Effector memory CD8-positive, alpha-beta T cell (primary cell): ENCODE data around the gene UNC5A.

Experiments
- ATAC-seq: fragments of 150-1000 bp; cut with Tn5 transposase; replicated peaks from 2 replicates; pipeline ENCODE4 v1.10.0; 2021; ENCODE audit warnings: mild to moderate bottlenecking, moderate library complexity
- DNase-seq, 3 experiments: peaks; one replicate each; pipeline ENCODE4 v3.0.0; 2021
- H3K27ac Mint-ChIP-seq, 2 donors: one replicate each; pipeline ENCODE4 v1.8.0; 2022; ENCODE audit warnings: mild to moderate bottlenecking in 2 of 2, mixed read lengths in 2 of 2, moderate library complexity in 2 of 2
- H3K27me3 Mint-ChIP-seq, 2 donors: one replicate each; pipeline ENCODE4 v1.8.0; 2022; ENCODE audit warnings: mixed read lengths in 2 of 2
- H3K36me3 Mint-ChIP-seq: one replicate; pipeline ENCODE4 v1.8.0; 2022; ENCODE audit warnings: mild to moderate bottlenecking, moderate library complexity, mixed read lengths; ENCODE audit not compliant: insufficient read depth
- H3K4me1 Mint-ChIP-seq, 2 donors: one replicate each; pipeline ENCODE4 v1.8.0; 2022; ENCODE audit warnings: low read depth in 2 of 2, mixed read lengths in 2 of 2
- H3K4me3 Mint-ChIP-seq, 2 donors: one replicate each; pipeline ENCODE4 v1.8.0; 2022; ENCODE audit warnings: mild to moderate bottlenecking in 2 of 2, mixed read lengths in 2 of 2, moderate library complexity in 2 of 2
- H3K9me3 Mint-ChIP-seq, 2 donors: one replicate each; pipeline ENCODE4 v1.8.0; 2022; ENCODE audit warnings: mixed read lengths in 2 of 2

The UNC5A gene

DNA sequence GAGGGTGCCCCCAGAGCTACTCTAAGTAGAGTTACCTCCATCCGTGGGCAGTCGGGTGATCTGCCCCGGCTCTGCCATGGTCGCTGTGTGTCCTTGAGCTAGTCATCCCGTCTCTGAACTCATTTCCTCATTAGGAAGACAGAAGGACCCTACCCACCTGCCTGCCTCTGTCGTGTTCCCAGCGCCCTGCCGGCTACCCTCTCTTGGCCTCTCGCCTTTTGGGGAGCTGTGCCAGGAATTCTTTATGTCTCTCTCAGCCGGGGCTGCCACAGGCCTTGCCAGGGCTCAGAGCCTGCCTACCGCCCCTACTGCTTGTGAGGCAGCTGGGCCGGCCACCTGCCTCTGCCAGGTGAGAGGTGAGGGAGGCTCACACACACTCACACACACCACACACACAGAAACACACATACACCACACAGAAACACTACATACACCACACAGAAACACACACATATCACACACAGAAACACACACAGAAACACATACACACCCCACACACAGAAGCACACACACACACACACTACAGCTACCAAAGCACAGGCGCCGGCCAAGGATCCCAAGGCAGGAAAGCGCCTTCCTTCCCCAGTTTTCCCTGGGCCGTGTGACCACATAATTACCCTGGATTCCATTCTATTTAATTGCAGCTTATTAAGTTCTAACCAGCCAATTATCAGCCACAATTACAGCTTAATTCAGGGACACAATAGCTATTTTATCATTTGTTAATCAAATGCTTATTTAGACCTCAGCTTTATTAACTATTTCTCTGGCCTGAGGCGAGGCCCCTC is 41.7 kb downstream of the UNC5A start:
- ATAC-seq (no peak), DNase-seq (no peak)
- no peak overlapping the region for H3K27ac Mint-ChIP-seq
- H3K36me3 Mint-ChIP-seq = no peaks in the 10 kb centered on the region
- H3K4me3 Mint-ChIP-seq = no peak overlapping the region
- no peaks in the 10 kb centered on the region for H3K9me3 Mint-ChIP-seq
- H3K4me1 Mint-ChIP-seq = peaks cover 2 to 3% of the 10 kb centered on the region in 2 donors
- peaks cover 53 to 92% of the 10 kb centered on the region in 2 donors for H3K27me3 Mint-ChIP-seq

GRCh38 chr5:176853151-176853778 is 42.9 kb downstream of the UNC5A start:
- H3K27me3 Mint-ChIP-seq = peaks cover 53 to 93% of the 10 kb centered on the region in 2 donors
- H3K4me3 Mint-ChIP-seq = no peak overlapping the region
- peaks cover 2 to 3% of the 10 kb centered on the region in 2 donors for H3K4me1 Mint-ChIP-seq
- no peaks in the 10 kb centered on the region for H3K9me3 Mint-ChIP-seq
- DNase-seq (no peak), ATAC-seq (no peak)
- no peaks in the 10 kb centered on the region for H3K36me3 Mint-ChIP-seq
- H3K27ac Mint-ChIP-seq = no peak overlapping the region

- no peak for ATAC-seq
- no peak overlapping the region for H3K4me3 Mint-ChIP-seq
Measured at GRCh38 chr5:176854164-176854563, 43.8 kb downstream of the UNC5A start.

GRCh38 chr5:176855598-176855997 is 45.2 kb downstream of the UNC5A start:
- Mint-ChIP-seq H3K9me3 (no peaks in the 10 kb centered on the region), H3K27me3 (peaks cover 56 to 81% of the 10 kb centered on the region in 2 donors), H3K4me1 (peaks cover 2 to 5% of the 10 kb centered on the region in 2 donors), H3K36me3 (no peaks in the 10 kb centered on the region), H3K4me3 (no peak overlapping the region), H3K27ac (no peak overlapping the region)
- ATAC-seq = no peak
- DNase-seq = no peak

More at GRCh38 chr5:176854164-176854563, 43.8 kb downstream of the UNC5A start:
- no peak for DNase-seq
- Mint-ChIP-seq H3K27ac (no peak overlapping the region), H3K4me1 (peaks cover 2 to 5% of the 10 kb centered on the region in 2 donors), H3K9me3 (no peaks in the 10 kb centered on the region), H3K36me3 (no peaks in the 10 kb centered on the region), H3K27me3 (peaks cover 57 to 87% of the 10 kb centered on the region in 2 donors)

DNA sequence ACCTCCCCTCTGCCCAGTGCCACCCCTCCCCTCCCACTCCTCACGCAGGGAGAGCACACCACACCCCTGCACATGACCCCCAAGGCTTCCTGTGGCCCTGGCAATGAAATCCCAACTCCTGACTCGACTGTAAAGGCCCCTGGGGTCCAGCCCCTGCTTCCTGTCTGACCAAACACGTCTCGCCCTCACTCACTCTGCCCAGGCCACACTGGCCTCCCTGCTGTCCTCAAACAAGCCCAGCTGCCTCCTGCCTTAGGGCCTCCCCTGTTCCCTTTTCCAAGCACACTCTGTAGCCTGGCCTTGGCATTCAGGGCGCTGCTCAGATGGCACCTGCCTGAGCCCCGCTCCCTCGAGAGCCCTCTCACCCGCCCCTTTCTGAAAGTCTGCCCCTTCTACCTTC is 46.4 kb downstream of the UNC5A start:
- peaks cover 51 to 81% of the 10 kb centered on the region in 2 donors for H3K27me3 Mint-ChIP-seq
- no peaks in the 10 kb centered on the region for H3K9me3 Mint-ChIP-seq
- no peak overlapping the region for H3K4me3 Mint-ChIP-seq
- H3K27ac Mint-ChIP-seq = no peak overlapping the region
- ATAC-seq = no peak
- H3K4me1 Mint-ChIP-seq = peaks cover 2 to 5% of the 10 kb centered on the region in 2 donors
- no peaks in the 10 kb centered on the region for H3K36me3 Mint-ChIP-seq
- DNase-seq = no peak

- Mint-ChIP-seq H3K27me3 (peaks cover 47 to 79% of the 10 kb centered on the region in 2 donors), H3K27ac (no peak overlapping the region), H3K4me3 (no peak overlapping the region)
Measured at GRCh38 chr5:176857216-176857893, 47.0 kb downstream of the UNC5A start.

GRCh38 chr5:176857894-176858273 is 47.5 kb downstream of the UNC5A start:
- H3K36me3 Mint-ChIP-seq = no peaks in the 10 kb centered on the region
- no peak overlapping the region for H3K4me3 Mint-ChIP-seq
- DNase-seq (no peak), ATAC-seq (no peak)
- no peaks in the 10 kb centered on the region for H3K9me3 Mint-ChIP-seq
- H3K4me1 Mint-ChIP-seq = peaks cover 2 to 5% of the 10 kb centered on the region in 2 donors
- H3K27ac Mint-ChIP-seq = no peak overlapping the region
- H3K27me3 Mint-ChIP-seq = peaks cover 47 to 79% of the 10 kb centered on the region in 2 donors

More at GRCh38 chr5:176857216-176857893, 47.0 kb downstream of the UNC5A start:
- H3K4me1 Mint-ChIP-seq = peaks cover 2 to 5% of the 10 kb centered on the region in 2 donors
- H3K9me3 Mint-ChIP-seq = no peaks in the 10 kb centered on the region
- DNase-seq = no peak
- no peaks in the 10 kb centered on the region for H3K36me3 Mint-ChIP-seq
- no peak for ATAC-seq

DNA sequence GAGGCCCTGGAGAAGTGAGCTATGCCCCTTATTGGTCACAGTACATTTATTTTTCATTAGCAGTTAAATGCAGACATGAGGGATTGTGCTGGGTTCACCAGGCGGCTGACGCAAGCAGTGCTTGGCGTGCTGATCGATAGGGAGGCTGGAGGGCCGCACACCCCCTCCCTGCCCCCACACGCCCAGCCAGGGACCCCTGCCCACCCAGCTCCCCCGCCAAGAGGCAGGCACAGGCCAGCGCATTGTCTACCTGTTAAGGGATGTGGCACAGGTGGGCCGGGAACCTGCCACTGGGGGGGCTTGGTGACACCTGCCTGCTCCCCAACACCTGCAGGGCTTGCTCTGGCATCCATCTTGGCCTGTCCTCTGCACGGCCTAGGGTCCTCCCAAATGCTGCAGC is 49.6 kb downstream of the UNC5A start:
- Mint-ChIP-seq H3K4me1 (peaks cover 3 to 5% of the 10 kb centered on the region in 2 donors), H3K36me3 (no peaks in the 10 kb centered on the region), H3K9me3 (no peaks in the 10 kb centered on the region), H3K27ac (no peak overlapping the region), H3K27me3 (peaks cover 49 to 79% of the 10 kb centered on the region in 2 donors), H3K4me3 (no peak overlapping the region)
- ATAC-seq = no peak
- no peak for DNase-seq

DNA sequence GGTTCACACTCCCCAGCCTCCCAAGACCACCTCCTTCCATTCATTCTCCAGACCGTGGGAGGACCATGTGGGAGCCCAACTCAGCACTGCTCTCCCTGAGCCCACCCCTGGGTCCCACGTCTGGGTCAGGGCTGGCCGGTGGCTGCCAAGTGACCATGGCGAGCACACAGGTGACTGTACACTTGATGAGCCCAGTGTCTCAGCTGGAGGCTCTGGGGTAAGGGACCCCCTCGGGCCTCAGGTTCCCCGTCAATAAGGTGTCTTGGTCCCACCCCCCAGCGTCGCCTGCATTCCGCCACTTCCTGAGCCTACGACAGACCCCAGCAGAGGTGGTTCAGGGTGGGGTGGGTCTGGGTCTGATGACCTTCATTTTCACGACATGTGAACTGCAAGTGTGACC is 50.0 kb downstream of the UNC5A start:
- Mint-ChIP-seq H3K27ac (no peak overlapping the region), H3K27me3 (peaks cover 54 to 79% of the 10 kb centered on the region in 2 donors), H3K9me3 (no peaks in the 10 kb centered on the region), H3K36me3 (no peaks in the 10 kb centered on the region), H3K4me3 (no peak overlapping the region), H3K4me1 (peaks cover 1 to 5% of the 10 kb centered on the region in 2 donors)
- ATAC-seq (no peak), DNase-seq (no peak)

- H3K9me3 Mint-ChIP-seq = no peaks in the 10 kb centered on the region
- H3K4me1 Mint-ChIP-seq = peaks cover 1 to 5% of the 10 kb centered on the region in 2 donors
- ATAC-seq (no peak), DNase-seq (no peak)
- H3K4me3 Mint-ChIP-seq = no peak overlapping the region
- peaks cover 61 to 84% of the 10 kb centered on the region in 2 donors for H3K27me3 Mint-ChIP-seq
- no peak overlapping the region for H3K27ac Mint-ChIP-seq
- H3K36me3 Mint-ChIP-seq = no peaks in the 10 kb centered on the region
Measured at GRCh38 chr5:176861276-176861675, 50.9 kb downstream of the UNC5A start.

DNA sequence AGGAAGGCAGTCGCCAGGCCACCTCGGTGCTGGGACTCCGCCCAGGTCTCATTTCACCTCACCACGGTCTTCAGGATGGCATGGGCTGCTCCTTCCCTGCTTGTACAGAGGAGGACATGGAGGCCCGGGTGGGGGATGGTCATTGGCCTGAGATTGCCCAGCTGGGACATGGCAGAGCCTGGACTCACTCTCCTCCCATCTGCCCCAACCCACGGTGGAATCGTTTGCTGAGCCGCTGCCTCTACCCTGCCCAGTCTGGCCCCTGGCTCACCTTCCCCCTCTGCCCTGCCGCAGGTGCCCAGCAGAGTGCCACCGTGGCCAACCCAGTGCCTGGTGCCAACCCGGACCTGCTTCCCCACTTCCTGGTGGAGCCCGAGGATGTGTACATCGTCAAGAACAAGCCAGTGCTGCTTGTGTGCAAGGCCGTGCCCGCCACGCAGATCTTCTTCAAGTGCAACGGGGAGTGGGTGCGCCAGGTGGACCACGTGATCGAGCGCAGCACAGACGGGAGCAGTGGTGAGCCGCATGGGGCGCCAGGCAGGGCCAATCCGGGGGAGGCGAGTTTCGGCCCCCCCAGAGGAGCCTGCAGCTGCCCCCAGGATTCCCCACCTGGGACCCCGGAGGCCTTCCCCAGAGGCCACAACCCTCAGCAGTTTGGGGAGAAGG is 52.1 kb downstream of the UNC5A start:
- Mint-ChIP-seq H3K4me3 (no peak overlapping the region), H3K4me1 (peaks cover 1 to 5% of the 10 kb centered on the region in 2 donors), H3K27ac (no peak overlapping the region), H3K36me3 (no peaks in the 10 kb centered on the region), H3K9me3 (no peaks in the 10 kb centered on the region), H3K27me3 (peaks cover 62 to 84% of the 10 kb centered on the region in 2 donors)
- DNase-seq (no peak), ATAC-seq (no peak)

GRCh38 chr5:176863041-176863764 is 52.8 kb downstream of the UNC5A start:
- ATAC-seq = no peak
- Mint-ChIP-seq H3K27me3 (peaks cover 56 to 79% of the 10 kb centered on the region in 2 donors), H3K4me1 (peaks cover 1 to 2% of the 10 kb centered on the region in 2 donors)

DNA sequence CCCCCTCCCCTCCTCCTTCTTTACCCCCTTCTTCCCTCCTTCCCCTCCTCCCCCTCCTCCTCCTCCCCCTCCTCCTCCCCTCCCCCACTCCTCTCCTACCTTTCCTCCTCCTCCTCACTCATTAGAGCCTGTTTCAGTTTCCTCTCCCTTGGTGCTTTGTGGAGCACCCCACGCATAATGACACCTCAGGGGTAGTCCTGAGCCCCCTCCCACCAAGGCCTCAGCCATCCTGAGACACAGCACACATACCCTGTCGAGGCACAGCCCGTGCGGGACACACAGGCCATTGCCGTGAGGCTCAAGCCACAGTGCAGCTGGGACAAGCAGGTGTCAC is 53.4 kb downstream of the UNC5A start:
- no peak overlapping the region for H3K4me3 Mint-ChIP-seq
- peaks cover 0 to 1% of the 10 kb centered on the region in 2 donors for H3K4me1 Mint-ChIP-seq
- DNase-seq = no peak
- H3K9me3 Mint-ChIP-seq = no peaks in the 10 kb centered on the region
- ATAC-seq = no peak
- no peak overlapping the region for H3K27ac Mint-ChIP-seq
- no peaks in the 10 kb centered on the region for H3K36me3 Mint-ChIP-seq
- peaks cover 51 to 75% of the 10 kb centered on the region in 2 donors for H3K27me3 Mint-ChIP-seq

More at GRCh38 chr5:176863041-176863764, 52.8 kb downstream of the UNC5A start:
- no peak overlapping the region for H3K4me3 Mint-ChIP-seq
- no peaks in the 10 kb centered on the region for H3K36me3 Mint-ChIP-seq
- no peak for DNase-seq
- no peak overlapping the region for H3K27ac Mint-ChIP-seq
- H3K9me3 Mint-ChIP-seq = no peaks in the 10 kb centered on the region
